Liver (tissue), 3 donors: Measurements from ENCODE around the gene LRRC40.

Experiments used
- FOXA2 ChIP-seq: IDR thresholded peaks from 2 replicates; pipeline ENCODE4 v1.6.1; 2016; ENCODE audit warnings: antibody characterized with exemption
- JUND ChIP-seq, 2 donors: IDR thresholded peaks; 2 replicates each; pipeline ENCODE4 v1.6.1; 2016; ENCODE audit warnings: antibody characterized with exemption in 2 of 2
- TAF1 ChIP-seq: conservative IDR thresholded peaks from 2 replicates; pipeline ENCODE4 v1.6.1; 2016; ENCODE audit warnings: antibody characterized with exemption, mild to moderate bottlenecking
- YY1 ChIP-seq: IDR thresholded peaks from 2 replicates; pipeline ENCODE4 v1.6.1; 2016; ENCODE audit warnings: antibody characterized with exemption, mild to moderate bottlenecking
- TF ChIP-seq, protein P1 (sequence below): IDR thresholded peaks from 2 replicates; pipeline ENCODE4 v1.6.1; 2016; ENCODE audit warnings: antibody characterized with exemption, mild to moderate bottlenecking
- TF ChIP-seq, protein P2 (sequence below): fragments of 150-350 bp; IDR thresholded peaks from 2 replicates; pipeline ENCODE4 v1.5.1; 2017; ENCODE audit warnings: improper control_type of control experiment, low read depth, low read length; ENCODE audit not compliant: missing input control
- donor health status: healthy.
- donor health status: healthy.

DNA sequence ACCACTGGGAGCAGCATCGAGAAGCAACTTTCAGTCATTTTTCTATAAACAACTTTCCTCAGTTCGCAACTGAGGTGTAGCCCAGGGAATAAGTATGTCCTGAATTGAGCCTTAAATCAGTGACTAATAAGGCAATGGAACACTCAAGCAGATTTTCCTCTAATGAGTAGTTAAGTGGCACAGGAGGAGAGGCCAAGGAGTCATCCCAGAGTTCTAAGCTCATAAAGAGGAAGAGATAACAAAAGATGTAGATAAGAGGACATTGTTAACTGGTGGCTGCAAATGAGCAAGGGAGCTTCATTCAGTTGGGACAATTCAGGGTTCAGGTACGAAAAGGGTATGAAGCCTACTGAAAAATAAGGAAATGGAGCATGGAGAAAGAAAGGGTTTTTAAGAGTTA lies 64.5 kb downstream of the LRRC40 start:
- TF ChIP-seq, protein P1, sequence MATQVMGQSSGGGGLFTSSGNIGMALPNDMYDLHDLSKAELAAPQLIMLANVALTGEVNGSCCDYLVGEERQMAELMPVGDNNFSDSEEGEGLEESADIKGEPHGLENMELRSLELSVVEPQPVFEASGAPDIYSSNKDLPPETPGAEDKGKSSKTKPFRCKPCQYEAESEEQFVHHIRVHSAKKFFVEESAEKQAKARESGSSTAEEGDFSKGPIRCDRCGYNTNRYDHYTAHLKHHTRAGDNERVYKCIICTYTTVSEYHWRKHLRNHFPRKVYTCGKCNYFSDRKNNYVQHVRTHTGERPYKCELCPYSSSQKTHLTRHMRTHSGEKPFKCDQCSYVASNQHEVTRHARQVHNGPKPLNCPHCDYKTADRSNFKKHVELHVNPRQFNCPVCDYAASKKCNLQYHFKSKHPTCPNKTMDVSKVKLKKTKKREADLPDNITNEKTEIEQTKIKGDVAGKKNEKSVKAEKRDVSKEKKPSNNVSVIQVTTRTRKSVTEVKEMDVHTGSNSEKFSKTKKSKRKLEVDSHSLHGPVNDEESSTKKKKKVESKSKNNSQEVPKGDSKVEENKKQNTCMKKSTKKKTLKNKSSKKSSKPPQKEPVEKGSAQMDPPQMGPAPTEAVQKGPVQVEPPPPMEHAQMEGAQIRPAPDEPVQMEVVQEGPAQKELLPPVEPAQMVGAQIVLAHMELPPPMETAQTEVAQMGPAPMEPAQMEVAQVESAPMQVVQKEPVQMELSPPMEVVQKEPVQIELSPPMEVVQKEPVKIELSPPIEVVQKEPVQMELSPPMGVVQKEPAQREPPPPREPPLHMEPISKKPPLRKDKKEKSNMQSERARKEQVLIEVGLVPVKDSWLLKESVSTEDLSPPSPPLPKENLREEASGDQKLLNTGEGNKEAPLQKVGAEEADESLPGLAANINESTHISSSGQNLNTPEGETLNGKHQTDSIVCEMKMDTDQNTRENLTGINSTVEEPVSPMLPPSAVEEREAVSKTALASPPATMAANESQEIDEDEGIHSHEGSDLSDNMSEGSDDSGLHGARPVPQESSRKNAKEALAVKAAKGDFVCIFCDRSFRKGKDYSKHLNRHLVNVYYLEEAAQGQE, result no peak
- TF ChIP-seq TAF1, result no peak
- no peak for TF ChIP-seq YY1
- TF ChIP-seq, protein P2, sequence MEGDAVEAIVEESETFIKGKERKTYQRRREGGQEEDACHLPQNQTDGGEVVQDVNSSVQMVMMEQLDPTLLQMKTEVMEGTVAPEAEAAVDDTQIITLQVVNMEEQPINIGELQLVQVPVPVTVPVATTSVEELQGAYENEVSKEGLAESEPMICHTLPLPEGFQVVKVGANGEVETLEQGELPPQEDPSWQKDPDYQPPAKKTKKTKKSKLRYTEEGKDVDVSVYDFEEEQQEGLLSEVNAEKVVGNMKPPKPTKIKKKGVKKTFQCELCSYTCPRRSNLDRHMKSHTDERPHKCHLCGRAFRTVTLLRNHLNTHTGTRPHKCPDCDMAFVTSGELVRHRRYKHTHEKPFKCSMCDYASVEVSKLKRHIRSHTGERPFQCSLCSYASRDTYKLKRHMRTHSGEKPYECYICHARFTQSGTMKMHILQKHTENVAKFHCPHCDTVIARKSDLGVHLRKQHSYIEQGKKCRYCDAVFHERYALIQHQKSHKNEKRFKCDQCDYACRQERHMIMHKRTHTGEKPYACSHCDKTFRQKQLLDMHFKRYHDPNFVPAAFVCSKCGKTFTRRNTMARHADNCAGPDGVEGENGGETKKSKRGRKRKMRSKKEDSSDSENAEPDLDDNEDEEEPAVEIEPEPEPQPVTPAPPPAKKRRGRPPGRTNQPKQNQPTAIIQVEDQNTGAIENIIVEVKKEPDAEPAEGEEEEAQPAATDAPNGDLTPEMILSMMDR, result no peak
- TF ChIP-seq FOXA2, result no peak
- TF ChIP-seq JUND (IDR thresholded peaks at IDR 0.05), result no peak
